ENCODE measurements around the gene PRKG1.

GRCh38 chr10:51386248-51386885 is 312.1 kb downstream of the PRKG1 start:
- TF ChIP-seq CTCF (IDR thresholded peaks at IDR 0.05) (no peak), POLR2A (IDR thresholded peaks at IDR 0.05) (no peak)

Data from Peyer's patch (tissue), 4 donors.